Measurements from ENCODE around the gene TMC6. TPM values are rescaled to one million over a fixed set of nuclear protein-coding genes. Genes with fewer than 3 reads are reported as not detected.
"Not testable (repeated sequence)": the region's sequence is repeated elsewhere in the genome, so short reads cannot be mapped to it uniquely, and the experiment has no call there.

Gene TMC6
- total RNA-seq, 2 experiments from 2014 or later: 124 to 258 TPM

GRCh38 chr17:78141437-78142118, 13.0 kb upstream of the TMC6 start:
- peaks cover 26% of the 10 kb centered on the region for H3K36me3 ChIP-seq (ENCODE audit: insufficient read depth, low read length)
- BruUV-seq (replicated peaks): no TSS peak
- no peak overlapping the region for H2AFZ ChIP-seq (ENCODE audit: low read length)
- no peaks in the 10 kb centered on the region for H3K9me2 ChIP-seq (ENCODE audit: insufficient read depth, low read length)
- CTCF ChIA-PET (ENCODE audit: unreplicated experiment): no interaction called here
- H3K4me3 ChIP-seq (ENCODE audit: low read depth, low read length, poor library complexity, severe bottlenecking): no peak overlapping the region
- H4K20me1 ChIP-seq (ENCODE audit: insufficient read depth, low read length): no peaks in the 10 kb centered on the region
- DNase-seq (ENCODE audit: low spot score): no peak
- no peak overlapping the region for H3K4me2 ChIP-seq (ENCODE audit: low read length)
- no peaks in the 10 kb centered on the region for H3K79me2 ChIP-seq (ENCODE audit: insufficient read depth, low read depth, low read length)
- peaks cover 24% of the 10 kb centered on the region for H3K4me1 ChIP-seq (ENCODE audit: insufficient read depth, low read length, poor library complexity, severe bottlenecking)
- no peak for TF ChIP-seq CTCF (conservative IDR thresholded peaks at IDR 0.05; ENCODE audit: low read length)
- no peak for TF ChIP-seq EZH2phosphoT487 (IDR thresholded peaks at IDR 0.05; ENCODE audit: borderline replicate concordance, low read depth, low read length)
- H3K27ac ChIP-seq (ENCODE audit: low read depth, low read length, poor library complexity, severe bottlenecking): no peak overlapping the region
- H3K9me3 ChIP-seq (ENCODE audit: low read length): no peaks in the 10 kb centered on the region
- POLR2A ChIA-PET: interaction anchor here (0.6 kb wide), 1 partner anchor 8 kb away, joined by 3 read pairs; no protein-coding TSS in a partner anchor
- intact Hi-C loops (cut with micrococcal nuclease; ENCODE audit: unreplicated experiment): no loop called here

GRCh38 chr17:78140169-78141051, 11.9 kb upstream of the TMC6 start:
- TSS peak; percentile 40 for BruUV-seq (replicated peaks)
- Histone ChIP-seq H3K4me1 (ENCODE audit: insufficient read depth, low read length, poor library complexity, severe bottlenecking) (peaks cover 20% of the 10 kb centered on the region), H2AFZ (ENCODE audit: low read length) (no peak overlapping the region)

GRCh38 chr17:78139861-78140168, 11.3 kb upstream of the TMC6 start:
- H3K4me1 ChIP-seq (ENCODE audit: insufficient read depth, low read length, poor library complexity, severe bottlenecking): peaks cover 18% of the 10 kb centered on the region
- H2AFZ ChIP-seq (ENCODE audit: low read length); intact Hi-C loops (cut with micrococcal nuclease; ENCODE audit: unreplicated experiment); DNase-seq (ENCODE audit: low spot score); H3K9me3 ChIP-seq (ENCODE audit: low read length); H3K79me2 ChIP-seq (ENCODE audit: insufficient read depth, low read depth, low read length); BruUV-seq (replicated peaks); H3K27ac ChIP-seq (ENCODE audit: low read depth, low read length, poor library complexity, severe bottlenecking); H3K9me2 ChIP-seq (ENCODE audit: insufficient read depth, low read length); H3K4me3 ChIP-seq (ENCODE audit: low read depth, low read length, poor library complexity, severe bottlenecking); H4K20me1 ChIP-seq (ENCODE audit: insufficient read depth, low read length): not testable (repeated sequence)
- POLR2A ChIA-PET: interaction anchor here (0.6 to 1.3 kb wide), 5 partner anchors 8 to 104 kb away, joined by 3 to 4 read pairs (median 3); no protein-coding TSS in a partner anchor
- H3K36me3 ChIP-seq (ENCODE audit: insufficient read depth, low read length): peaks cover 44% of the 10 kb centered on the region
- CTCF ChIA-PET (ENCODE audit: unreplicated experiment): interaction anchor here (0.6 kb wide), 1 partner anchor 928 kb away, joined by 3 read pairs; no protein-coding TSS in a partner anchor
- H3K4me2 ChIP-seq (ENCODE audit: low read length): peak overlapping the region; percentile 30; the same call in 1 of the 2 replicates

More at GRCh38 chr17:78140169-78141051, 11.9 kb upstream of the TMC6 start:
- CTCF ChIA-PET (ENCODE audit: unreplicated experiment): interaction anchor here (0.6 kb wide), 1 partner anchor 31 kb away, joined by 3 read pairs; no protein-coding TSS in a partner anchor
- POLR2A ChIA-PET: interaction anchor here (0.6 to 1.3 kb wide), 7 partner anchors 8 to 117 kb away, joined by 3 to 4 read pairs (median 3); no protein-coding TSS in a partner anchor
- H3K27ac ChIP-seq (ENCODE audit: low read depth, low read length, poor library complexity, severe bottlenecking): no peak overlapping the region
- TF ChIP-seq EZH2phosphoT487 (IDR thresholded peaks at IDR 0.05; ENCODE audit: borderline replicate concordance, low read depth, low read length) (no peak), CTCF (conservative IDR thresholded peaks at IDR 0.05; ENCODE audit: low read length) (no peak)
- H3K9me2 ChIP-seq (ENCODE audit: insufficient read depth, low read length): no peaks in the 10 kb centered on the region
- peak overlapping the region; percentile 30; the same call in 1 of the 2 replicates for H3K4me2 ChIP-seq (ENCODE audit: low read length)
- H3K79me2 ChIP-seq (ENCODE audit: insufficient read depth, low read depth, low read length): no peaks in the 10 kb centered on the region
- intact Hi-C loops (cut with micrococcal nuclease; ENCODE audit: unreplicated experiment): no loop called here
- H3K36me3 ChIP-seq (ENCODE audit: insufficient read depth, low read length): peaks cover 38% of the 10 kb centered on the region
- no peaks in the 10 kb centered on the region for H4K20me1 ChIP-seq (ENCODE audit: insufficient read depth, low read length)
- no peak overlapping the region for H3K4me3 ChIP-seq (ENCODE audit: low read depth, low read length, poor library complexity, severe bottlenecking)
- DNase-seq (ENCODE audit: low spot score): peak; percentile 100
- no peaks in the 10 kb centered on the region for H3K9me3 ChIP-seq (ENCODE audit: low read length)

Data from OCI-LY7 (cell line).